ENCODE results near the gene ANKRD22. TPM values are rescaled to one million over a fixed set of nuclear protein-coding genes. Genes with fewer than 3 reads are reported as not detected.
A peak's percentile ranks its signal among the peaks of the same experiment; 100 is the strongest.
"Not testable (repeated sequence)": the region's sequence is repeated elsewhere in the genome, so short reads cannot be mapped to it uniquely, and the experiment has no call there.

The ANKRD22 gene
- total RNA-seq, 1 donor from 2014 or later, result not detected

DNA sequence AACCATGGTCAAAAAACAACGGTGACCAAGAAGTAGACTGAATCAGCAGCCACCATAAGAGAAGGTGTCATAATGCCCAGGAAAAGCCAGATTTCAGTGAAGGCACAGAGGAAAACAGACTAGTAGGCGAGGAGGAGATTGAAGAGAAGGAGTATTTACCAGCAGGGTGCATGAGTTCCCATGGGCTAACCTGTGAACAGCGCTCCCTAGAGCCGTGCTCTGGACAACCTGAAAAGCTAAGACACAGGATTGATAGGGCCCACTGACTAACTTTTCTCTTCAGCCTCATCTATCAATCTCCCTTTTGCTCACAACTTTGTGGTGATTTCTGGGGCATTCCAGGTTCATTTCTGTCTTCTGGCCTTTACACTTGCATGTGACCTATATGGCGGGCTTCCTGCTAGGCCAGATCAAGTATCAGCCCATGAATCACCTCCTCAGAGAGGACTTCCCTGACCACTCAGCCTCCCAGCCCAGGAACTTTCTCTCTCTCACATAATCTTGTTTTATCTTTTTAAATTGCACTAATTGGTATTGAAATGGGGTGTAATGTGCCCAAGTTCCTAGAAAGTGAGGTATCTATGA lies 12.8 kb downstream of the ANKRD22 start:
- Mint-ChIP-seq H3K27me3 (ENCODE audit: unreplicated experiment) (no peaks in the 10 kb centered on the region), H3K4me1 (ENCODE audit: low read depth, unreplicated experiment) (no peaks in the 10 kb centered on the region), H3K27ac (ENCODE audit: unreplicated experiment) (no peak overlapping the region), H3K4me3 (ENCODE audit: unreplicated experiment) (no peak overlapping the region), H3K36me3 (ENCODE audit: unreplicated experiment) (no peaks in the 10 kb centered on the region), H3K9me3 (ENCODE audit: unreplicated experiment) (no peaks in the 10 kb centered on the region)
- no peak for TF ChIP-seq CTCF (IDR thresholded peaks at IDR 0.05; ENCODE audit: partially characterized antibody, unreplicated experiment)
- DNase-seq, result no peak

GRCh38 chr10:88837632-88838031 lies 14.0 kb downstream of the ANKRD22 start:
- not testable (repeated sequence) for H3K9me3 Mint-ChIP-seq (ENCODE audit: unreplicated experiment); H3K4me3 Mint-ChIP-seq (ENCODE audit: unreplicated experiment); DNase-seq; H3K27ac Mint-ChIP-seq (ENCODE audit: unreplicated experiment); H3K27me3 Mint-ChIP-seq (ENCODE audit: unreplicated experiment); H3K36me3 Mint-ChIP-seq (ENCODE audit: unreplicated experiment); H3K4me1 Mint-ChIP-seq (ENCODE audit: low read depth, unreplicated experiment)

- no peaks in the 10 kb centered on the region for H3K27me3 Mint-ChIP-seq (ENCODE audit: unreplicated experiment)
- peak; percentile 11 for TF ChIP-seq CTCF (IDR thresholded peaks at IDR 0.05; ENCODE audit: partially characterized antibody, unreplicated experiment)
- no peaks in the 10 kb centered on the region for H3K36me3 Mint-ChIP-seq (ENCODE audit: unreplicated experiment)
- H3K4me3 Mint-ChIP-seq (ENCODE audit: unreplicated experiment), result no peak overlapping the region
- H3K27ac Mint-ChIP-seq (ENCODE audit: unreplicated experiment), result no peak overlapping the region
- no peaks in the 10 kb centered on the region for H3K4me1 Mint-ChIP-seq (ENCODE audit: low read depth, unreplicated experiment)
- H3K9me3 Mint-ChIP-seq (ENCODE audit: unreplicated experiment), result no peaks in the 10 kb centered on the region
- DNase-seq, result no peak
Observed at GRCh38 chr10:88835910-88836221, 15.8 kb downstream of the ANKRD22 start.

GRCh38 chr10:88835096-88835909 lies 16.3 kb downstream of the ANKRD22 start:
- H3K4me1 Mint-ChIP-seq (ENCODE audit: low read depth, unreplicated experiment), result no peaks in the 10 kb centered on the region
- TF ChIP-seq CTCF (IDR thresholded peaks at IDR 0.05; ENCODE audit: partially characterized antibody, unreplicated experiment), result peak; percentile 91
- H3K9me3 Mint-ChIP-seq (ENCODE audit: unreplicated experiment), result no peaks in the 10 kb centered on the region
- H3K27me3 Mint-ChIP-seq (ENCODE audit: unreplicated experiment), result no peaks in the 10 kb centered on the region
- no peak overlapping the region for H3K4me3 Mint-ChIP-seq (ENCODE audit: unreplicated experiment)
- H3K36me3 Mint-ChIP-seq (ENCODE audit: unreplicated experiment), result no peaks in the 10 kb centered on the region
- DNase-seq, result peak; percentile 82
- no peak overlapping the region for H3K27ac Mint-ChIP-seq (ENCODE audit: unreplicated experiment)

DNA sequence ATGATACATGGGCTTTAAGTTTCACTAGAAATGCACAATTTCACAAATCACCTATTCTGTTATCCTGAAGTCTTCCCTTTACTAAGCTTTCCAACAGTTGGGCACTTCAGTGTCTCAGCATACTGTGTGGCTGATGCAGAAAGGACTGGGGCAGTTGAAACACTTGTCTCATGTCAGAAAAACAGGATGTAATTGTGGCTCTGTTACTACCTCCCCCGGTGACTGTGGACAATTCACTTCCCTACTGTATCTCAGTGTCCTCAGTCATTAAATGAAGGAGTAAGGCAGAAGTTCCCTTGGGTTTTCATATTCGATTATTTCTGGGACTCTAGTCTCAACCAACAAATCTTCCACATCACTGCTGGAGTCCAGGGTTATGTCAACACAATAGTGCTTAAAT lies 17.9 kb downstream of the ANKRD22 start:
- no peak for TF ChIP-seq CTCF (IDR thresholded peaks at IDR 0.05; ENCODE audit: partially characterized antibody, unreplicated experiment)
- no peaks in the 10 kb centered on the region for H3K4me1 Mint-ChIP-seq (ENCODE audit: low read depth, unreplicated experiment)
- no peaks in the 10 kb centered on the region for H3K27me3 Mint-ChIP-seq (ENCODE audit: unreplicated experiment)
- no peaks in the 10 kb centered on the region for H3K9me3 Mint-ChIP-seq (ENCODE audit: unreplicated experiment)
- no peaks in the 10 kb centered on the region for H3K36me3 Mint-ChIP-seq (ENCODE audit: unreplicated experiment)
- no peak overlapping the region for H3K27ac Mint-ChIP-seq (ENCODE audit: unreplicated experiment)
- no peak for DNase-seq
- H3K4me3 Mint-ChIP-seq (ENCODE audit: unreplicated experiment), result no peak overlapping the region

All from glutamatergic neuron (in vitro differentiated cells).